IPS-15b (cell line): ENCODE data around the gene PAK4.
A peak's percentile ranks its signal among the peaks of the same experiment; 100 is the strongest.

Experiments
- H3K27me3 ChIP-seq: one replicate; pipeline ENCODE4 v1.6.1; 2013; ENCODE audit warnings: low read length; ENCODE audit not compliant: control insufficient read depth, insufficient read depth
- H3K36me3 ChIP-seq: one replicate; pipeline ENCODE4 v1.6.1; 2013; ENCODE audit warnings: low read length; ENCODE audit not compliant: control insufficient read depth, insufficient read depth
- H3K4me1 ChIP-seq: one replicate; pipeline ENCODE4 v1.6.1; 2013; ENCODE audit warnings: mild to moderate bottlenecking, low read length; ENCODE audit not compliant: control insufficient read depth, insufficient read depth
- H3K4me3 ChIP-seq: one replicate; pipeline ENCODE4 v1.5.1; 2013; ENCODE audit warnings: low read depth, low read length
- H3K9ac ChIP-seq: one replicate; pipeline ENCODE4 v1.6.1; 2013; ENCODE audit warnings: low read depth, mild to moderate bottlenecking, low read length
- H3K9me3 ChIP-seq: one replicate; pipeline ENCODE4 v1.6.1; 2013; ENCODE audit warnings: mild to moderate bottlenecking, low read length; ENCODE audit not compliant: control insufficient read depth, insufficient read depth

The PAK4 gene

DNA sequence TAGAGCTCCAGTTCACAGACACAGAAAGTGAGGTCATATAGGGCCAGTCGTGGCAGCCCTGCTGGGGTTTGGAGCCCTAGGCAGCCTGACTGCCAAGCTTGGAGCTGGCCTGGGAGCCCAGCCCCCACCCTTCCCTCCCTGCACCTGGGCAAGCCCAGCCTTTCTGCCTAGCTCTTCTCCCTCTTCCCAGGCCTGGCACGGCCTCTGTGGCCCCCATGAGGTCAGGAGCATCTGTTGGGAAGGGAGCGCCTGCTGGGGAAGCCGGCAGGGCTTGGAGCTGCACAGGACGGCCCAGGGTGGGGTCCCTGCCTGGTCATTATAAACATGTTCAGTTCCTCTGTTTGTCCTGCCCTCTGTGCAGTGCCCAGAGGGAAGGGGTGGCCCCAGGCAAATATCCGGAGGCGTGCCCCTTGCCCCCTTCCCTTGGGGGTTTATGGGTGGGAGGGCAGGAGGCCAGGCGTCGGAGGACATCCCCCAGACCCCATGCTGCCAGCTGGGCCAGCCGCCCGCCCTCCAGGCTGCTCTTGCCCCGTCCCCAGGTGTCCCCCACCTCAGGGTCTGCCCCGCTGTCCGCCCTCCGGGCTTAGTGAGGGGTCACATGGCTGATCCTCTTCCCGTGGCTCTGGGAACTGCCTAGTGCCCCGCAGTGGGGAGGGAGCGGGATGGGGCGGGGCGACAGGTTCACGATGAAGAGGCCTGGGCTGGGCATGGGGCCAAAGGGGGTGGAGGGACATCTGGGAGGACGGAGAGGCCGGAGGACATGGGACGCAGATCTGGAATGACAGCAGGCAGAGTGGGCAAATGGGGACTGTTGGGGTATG, 41.2 kb downstream of the PAK4 start:
- Histone ChIP-seq H3K4me1 (peaks cover 2% of the 10 kb centered on the region), H3K27me3 (no peaks in the 10 kb centered on the region), H3K9me3 (no peaks in the 10 kb centered on the region), H3K36me3 (peaks cover 10% of the 10 kb centered on the region), H3K9ac (no peak overlapping the region), H3K4me3 (no peak overlapping the region)

DNA sequence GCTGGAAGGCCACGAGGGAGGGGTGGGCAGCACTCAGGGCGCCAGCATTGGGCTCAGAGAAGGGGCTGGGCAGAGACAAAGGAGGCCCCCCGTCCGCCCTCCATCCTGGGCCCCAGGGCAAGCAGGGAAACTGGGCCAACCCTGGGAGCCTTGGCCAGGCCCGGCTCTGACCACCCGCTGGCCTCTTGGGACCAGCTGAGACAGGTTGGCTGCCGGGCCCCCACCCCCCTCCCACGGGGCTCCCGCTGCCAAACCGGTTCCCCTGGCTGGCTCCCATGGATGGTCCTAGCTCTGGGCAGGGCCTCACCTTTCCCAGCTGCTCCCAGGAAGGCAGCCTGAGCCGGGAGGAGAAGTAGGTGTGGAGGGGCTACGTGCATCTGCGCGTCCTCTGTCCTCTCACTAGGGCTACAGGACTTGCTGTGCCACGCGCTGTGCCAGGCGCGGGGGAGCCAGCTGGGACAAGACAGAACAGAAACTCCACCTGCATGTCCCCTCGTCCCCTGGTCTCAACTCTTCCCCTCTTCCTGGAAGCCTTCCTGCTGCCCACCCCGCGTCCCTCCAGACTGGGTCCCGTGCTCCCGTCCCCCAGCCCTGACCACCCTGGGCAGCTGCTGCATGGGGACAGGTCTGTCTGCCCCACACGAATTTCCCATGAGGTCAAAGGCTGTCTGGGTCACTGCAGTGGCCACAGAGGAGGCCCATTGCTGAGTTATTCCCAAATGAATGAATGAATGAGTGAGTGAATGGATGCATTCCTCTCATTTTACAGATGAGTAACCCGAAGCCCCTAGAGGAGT, 42.1 kb downstream of the PAK4 start:
- peaks cover 2% of the 10 kb centered on the region for H3K4me1 ChIP-seq

DNA sequence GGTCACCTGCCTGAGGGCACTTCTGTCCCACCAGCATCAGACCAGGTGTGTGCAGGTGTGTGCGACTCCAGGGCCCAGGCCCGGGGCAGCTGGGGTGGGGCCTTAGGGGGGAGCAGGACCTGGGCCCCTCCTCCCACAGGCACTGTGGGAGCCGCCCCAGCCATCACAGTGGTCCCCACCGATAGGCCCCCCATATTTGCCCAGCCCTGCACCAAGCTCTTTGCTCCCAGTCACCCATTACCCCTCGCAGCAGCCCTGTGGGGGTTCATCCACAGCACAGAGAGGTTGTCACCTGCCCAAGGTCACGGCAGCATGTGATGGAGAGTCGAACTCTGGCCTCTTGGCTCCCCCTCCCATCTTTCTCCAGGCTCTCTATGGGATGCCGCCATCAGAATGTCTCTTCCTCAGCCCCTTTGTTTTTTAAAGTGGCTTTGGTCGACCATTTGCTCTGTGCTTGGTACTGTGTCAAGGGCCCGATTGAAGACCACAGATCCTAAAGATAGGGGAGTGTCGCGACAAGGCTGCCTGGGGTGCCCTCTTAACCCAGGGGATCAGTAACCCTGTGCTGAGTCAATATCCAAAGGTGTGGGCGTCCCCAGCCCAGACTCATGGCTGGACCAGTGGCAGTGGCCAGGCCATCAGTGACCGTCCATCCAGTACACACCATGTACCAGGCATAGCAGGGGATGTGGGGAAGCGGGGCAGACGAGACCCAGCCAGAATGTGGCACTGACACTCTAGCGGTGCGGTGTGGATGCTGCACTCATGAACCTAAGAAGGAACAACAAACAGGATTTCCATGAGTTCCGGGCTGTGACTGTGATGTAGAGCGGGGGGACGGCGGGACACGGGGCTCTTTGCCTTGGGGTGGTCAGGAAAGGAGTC, 42.9 kb downstream of the PAK4 start:
- Histone ChIP-seq H3K9ac (no peak overlapping the region), H3K4me3 (no peak overlapping the region), H3K4me1 (no peaks in the 10 kb centered on the region), H3K27me3 (no peaks in the 10 kb centered on the region), H3K9me3 (no peaks in the 10 kb centered on the region), H3K36me3 (peaks cover 21% of the 10 kb centered on the region)

More for the DNA sequence above, 42.1 kb downstream of the PAK4 start:
- Histone ChIP-seq H3K27me3 (no peaks in the 10 kb centered on the region), H3K9ac (peak overlapping the region; percentile 24), H3K4me3 (no peak overlapping the region), H3K9me3 (no peaks in the 10 kb centered on the region), H3K36me3 (peaks cover 16% of the 10 kb centered on the region)

DNA sequence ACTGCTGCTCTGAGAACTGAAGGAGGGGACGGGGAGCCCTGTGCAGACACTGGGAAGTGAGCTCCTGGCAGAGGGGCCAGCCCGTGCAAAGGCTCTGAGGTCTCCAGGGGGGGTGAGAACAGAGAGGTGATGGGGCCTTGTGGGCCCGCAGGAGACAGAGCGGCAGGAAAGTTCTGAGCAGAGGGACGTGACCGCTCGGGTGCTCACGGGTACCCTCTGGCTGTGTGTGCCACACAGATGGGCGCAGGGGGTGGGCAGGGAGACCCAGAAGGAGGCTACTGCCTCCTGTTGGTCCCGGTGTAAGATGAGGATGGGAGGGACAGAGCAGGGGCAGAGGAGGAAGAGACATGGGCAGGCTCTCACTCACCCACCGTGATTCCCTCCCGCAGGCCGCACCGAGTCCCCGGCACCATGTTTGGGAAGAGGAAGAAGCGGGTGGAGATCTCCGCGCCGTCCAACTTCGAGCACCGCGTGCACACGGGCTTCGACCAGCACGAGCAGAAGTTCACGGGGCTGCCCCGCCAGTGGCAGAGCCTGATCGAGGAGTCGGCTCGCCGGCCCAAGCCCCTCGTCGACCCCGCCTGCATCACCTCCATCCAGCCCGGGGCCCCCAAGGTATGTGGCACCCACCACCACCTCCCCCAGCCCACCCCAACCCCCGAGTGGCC, 43.7 kb downstream of the PAK4 start:
- Histone ChIP-seq H3K27me3 (no peaks in the 10 kb centered on the region), H3K4me1 (no peaks in the 10 kb centered on the region), H3K4me3 (no peak overlapping the region), H3K9ac (no peak overlapping the region), H3K9me3 (no peaks in the 10 kb centered on the region), H3K36me3 (peaks cover 25% of the 10 kb centered on the region)

DNA sequence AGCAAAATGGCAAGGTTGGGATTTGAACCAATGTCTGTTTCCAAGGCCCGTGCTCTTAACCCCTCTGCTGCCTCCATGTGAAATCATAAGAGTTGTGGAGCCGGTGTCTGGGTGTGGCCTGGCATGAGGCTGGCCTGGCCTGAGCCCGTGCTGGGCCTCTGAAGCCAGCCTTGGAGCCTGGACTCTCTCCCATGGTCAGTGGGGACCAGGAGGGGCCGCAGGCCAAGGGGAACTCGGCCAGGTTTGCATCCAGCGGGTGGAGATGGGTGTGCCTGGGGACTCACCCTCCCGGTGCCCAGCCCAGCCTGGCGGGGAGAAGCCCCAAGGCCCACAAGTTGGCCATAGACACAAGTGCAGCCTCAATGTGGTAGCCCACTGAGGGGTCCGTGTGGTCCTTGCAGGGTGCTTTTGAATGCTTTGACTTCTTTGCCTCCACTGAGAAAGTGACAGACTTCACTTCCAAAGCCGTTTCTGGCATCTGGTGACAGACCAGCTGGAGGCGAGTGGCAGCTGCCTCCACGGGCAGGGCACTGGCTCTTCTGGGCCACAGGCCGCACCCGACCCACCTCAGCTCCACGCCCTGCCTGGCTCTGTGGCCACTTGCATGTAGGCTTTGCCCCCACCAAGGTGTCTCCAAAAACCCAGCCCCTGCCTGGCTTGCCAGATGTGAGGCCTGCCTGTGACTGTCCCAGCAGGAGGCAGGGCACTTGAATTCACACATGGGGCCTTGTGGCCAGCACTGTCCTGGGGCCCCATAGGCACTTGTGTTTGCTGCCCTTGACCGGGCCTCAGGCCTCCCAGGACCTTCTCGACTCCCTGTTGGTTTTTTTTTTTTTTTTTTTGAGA, 45.0 kb downstream of the PAK4 start:
- Histone ChIP-seq H3K36me3 (peaks cover 36% of the 10 kb centered on the region), H3K9ac (no peak overlapping the region), H3K4me3 (no peak overlapping the region), H3K27me3 (no peaks in the 10 kb centered on the region), H3K9me3 (no peaks in the 10 kb centered on the region), H3K4me1 (no peaks in the 10 kb centered on the region)

DNA sequence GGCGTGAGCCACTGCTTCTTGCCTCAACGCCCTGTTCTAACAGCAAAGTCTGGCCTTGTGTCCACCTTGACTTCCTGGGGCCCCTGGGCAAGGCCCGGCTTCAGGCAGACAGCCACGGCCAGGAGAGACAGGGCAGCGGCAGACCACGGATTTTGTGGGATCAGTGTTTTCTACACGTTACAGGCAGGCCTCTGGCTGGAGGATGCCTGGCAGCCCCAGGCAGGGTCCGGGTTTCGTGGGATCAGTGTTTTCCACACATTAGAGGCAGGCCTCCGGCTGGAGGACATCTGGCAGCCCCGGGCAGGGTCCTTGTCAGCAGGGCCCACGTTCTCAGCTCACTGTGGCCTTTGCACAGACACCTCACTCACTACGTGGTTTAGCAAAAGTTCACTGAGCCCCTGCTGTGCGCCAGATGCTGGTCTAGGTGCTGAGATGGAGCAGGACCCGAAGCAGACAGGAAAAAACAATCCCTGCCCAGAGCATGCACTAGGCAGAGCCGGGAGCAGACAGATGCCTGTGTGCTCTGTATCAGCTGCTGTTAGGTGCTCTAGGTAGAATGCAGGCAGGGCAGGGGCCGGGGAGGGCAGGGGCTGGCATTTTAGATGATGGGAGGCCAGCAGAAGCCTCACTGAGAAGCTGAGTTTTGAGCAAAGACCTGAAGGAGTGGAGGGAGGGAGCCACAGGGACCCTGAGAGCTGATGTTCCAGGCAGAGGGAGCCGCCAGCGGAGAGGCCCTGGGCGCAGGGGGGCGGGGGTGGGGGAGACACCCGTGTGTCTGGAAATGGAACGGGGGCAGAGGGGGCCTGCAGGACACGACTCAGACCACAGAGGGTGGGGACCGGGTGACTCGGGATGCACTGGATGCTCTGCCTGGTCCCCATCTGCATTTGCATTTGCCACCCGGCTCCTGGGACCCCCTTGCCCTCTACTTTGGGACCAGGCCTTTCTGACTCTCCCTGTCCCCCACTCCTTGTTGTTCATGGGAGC, 46.2 kb downstream of the PAK4 start:
- no peaks in the 10 kb centered on the region for H3K27me3 ChIP-seq
- H3K9me3 ChIP-seq = no peaks in the 10 kb centered on the region
- no peak overlapping the region for H3K9ac ChIP-seq
- no peak overlapping the region for H3K4me3 ChIP-seq
- H3K4me1 ChIP-seq = no peaks in the 10 kb centered on the region
- H3K36me3 ChIP-seq = peaks cover 44% of the 10 kb centered on the region

DNA sequence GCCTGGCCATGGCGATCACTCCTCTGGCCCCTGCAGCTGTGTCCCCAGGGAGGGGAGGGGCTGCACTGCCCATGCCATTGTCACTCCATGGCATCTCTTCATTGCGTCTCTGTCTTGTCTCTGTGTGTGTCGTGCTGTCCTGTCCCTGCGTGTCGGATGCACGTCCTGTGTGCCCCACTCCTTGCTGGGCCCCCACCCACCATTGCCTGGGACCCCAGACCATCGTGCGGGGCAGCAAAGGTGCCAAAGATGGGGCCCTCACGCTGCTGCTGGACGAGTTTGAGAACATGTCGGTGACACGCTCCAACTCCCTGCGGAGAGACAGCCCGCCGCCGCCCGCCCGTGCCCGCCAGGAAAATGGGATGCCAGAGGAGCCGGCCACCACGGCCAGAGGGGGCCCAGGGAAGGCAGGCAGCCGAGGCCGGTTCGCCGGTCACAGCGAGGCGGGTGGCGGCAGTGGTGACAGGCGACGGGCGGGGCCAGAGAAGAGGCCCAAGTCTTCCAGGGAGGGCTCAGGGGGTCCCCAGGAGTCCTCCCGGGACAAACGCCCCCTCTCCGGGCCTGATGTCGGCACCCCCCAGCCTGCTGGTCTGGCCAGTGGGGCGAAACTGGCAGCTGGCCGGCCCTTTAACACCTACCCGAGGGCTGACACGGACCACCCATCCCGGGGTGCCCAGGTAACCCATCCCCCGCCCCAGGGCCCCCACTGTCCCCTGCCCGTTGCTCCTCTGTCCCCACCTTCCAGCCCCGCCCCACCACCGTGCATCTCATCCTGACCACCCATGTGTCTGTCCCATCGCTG, 47.3 kb downstream of the PAK4 start:
- Histone ChIP-seq H3K9ac (no peak overlapping the region), H3K36me3 (peaks cover 51% of the 10 kb centered on the region), H3K4me1 (no peaks in the 10 kb centered on the region), H3K27me3 (no peaks in the 10 kb centered on the region), H3K9me3 (no peaks in the 10 kb centered on the region), H3K4me3 (no peak overlapping the region)

DNA sequence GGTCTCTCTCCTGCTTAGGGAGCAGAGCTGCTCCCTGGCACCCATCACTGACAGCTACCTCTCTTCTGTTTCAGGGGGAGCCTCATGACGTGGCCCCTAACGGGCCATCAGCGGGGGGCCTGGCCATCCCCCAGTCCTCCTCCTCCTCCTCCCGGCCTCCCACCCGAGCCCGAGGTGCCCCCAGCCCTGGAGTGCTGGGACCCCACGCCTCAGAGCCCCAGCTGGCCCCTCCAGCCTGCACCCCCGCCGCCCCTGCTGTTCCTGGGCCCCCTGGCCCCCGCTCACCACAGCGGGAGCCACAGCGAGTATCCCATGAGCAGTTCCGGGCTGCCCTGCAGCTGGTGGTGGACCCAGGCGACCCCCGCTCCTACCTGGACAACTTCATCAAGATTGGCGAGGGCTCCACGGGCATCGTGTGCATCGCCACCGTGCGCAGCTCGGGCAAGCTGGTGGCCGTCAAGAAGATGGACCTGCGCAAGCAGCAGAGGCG, 48.0 kb downstream of the PAK4 start:
- no peaks in the 10 kb centered on the region for H3K9me3 ChIP-seq
- H3K9ac ChIP-seq = no peak overlapping the region
- no peak overlapping the region for H3K4me3 ChIP-seq
- no peaks in the 10 kb centered on the region for H3K27me3 ChIP-seq
- H3K36me3 ChIP-seq = peaks cover 57% of the 10 kb centered on the region
- H3K4me1 ChIP-seq = no peaks in the 10 kb centered on the region

DNA sequence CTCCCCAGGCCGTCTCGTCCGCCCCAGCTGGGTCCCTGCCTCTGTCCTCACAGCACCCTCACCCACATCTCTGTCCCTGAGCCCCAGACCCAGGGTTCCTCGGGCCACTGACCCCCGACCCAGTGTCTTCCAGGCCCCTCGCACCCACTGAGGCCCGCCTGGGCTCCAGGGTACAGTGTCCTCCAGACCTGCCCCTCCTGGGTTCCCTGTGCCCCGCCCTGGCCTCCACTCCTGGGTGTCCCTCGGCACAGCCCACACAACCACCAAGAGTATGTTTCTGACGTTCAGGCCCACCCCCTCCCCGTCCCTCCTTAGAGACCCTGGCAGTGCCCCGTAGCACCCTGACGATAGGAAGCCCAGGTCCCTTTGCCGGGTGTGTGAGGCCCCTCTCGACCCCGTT, 48.6 kb downstream of the PAK4 start:
- Histone ChIP-seq H3K4me1 (no peaks in the 10 kb centered on the region), H3K9ac (no peak overlapping the region), H3K27me3 (no peaks in the 10 kb centered on the region), H3K36me3 (peaks cover 61% of the 10 kb centered on the region), H3K4me3 (no peak overlapping the region), H3K9me3 (no peaks in the 10 kb centered on the region)
